ENCODE data around the gene CPVL.

The CPVL gene

GRCh38 chr7:29154076-29154475, 7.7 kb upstream of the CPVL start:
- no peak for DNase-seq

GRCh38 chr7:29150856-29151255, 4.5 kb upstream of the CPVL start:
- peak; percentile 31 for DNase-seq

- DNase-seq = no peak
Measured at GRCh38 chr7:29149036-29149435, 2.7 kb upstream of the CPVL start.

- DNase-seq = no peak
Measured at GRCh38 chr7:29147821-29148220, 1.5 kb upstream of the CPVL start.

- peak; percentile 67 for DNase-seq
Measured at GRCh38 chr7:29146888-29147609, 712 bp upstream of the CPVL start.

- DNase-seq = no peak
Measured at GRCh38 chr7:29145553-29146056, 732 bp downstream of the CPVL start.

- DNase-seq = no peak
Measured at GRCh38 chr7:29143751-29144150, 2.6 kb downstream of the CPVL start.

GRCh38 chr7:29142021-29142727, 4.2 kb downstream of the CPVL start:
- DNase-seq = no peak

GRCh38 chr7:29140873-29141468, 5.4 kb downstream of the CPVL start:
- DNase-seq = no peak

- DNase-seq = no peak
Measured at GRCh38 chr7:29139796-29140195, 6.5 kb downstream of the CPVL start.

GRCh38 chr7:29139191-29139590, 7.1 kb downstream of the CPVL start:
- no peak for DNase-seq

GRCh38 chr7:29138588-29138987, 7.7 kb downstream of the CPVL start:
- DNase-seq = no peak

GRCh38 chr7:29135846-29136245, 10.5 kb downstream of the CPVL start:
- DNase-seq = no peak

- no peak for DNase-seq
Measured at GRCh38 chr7:29132980-29133379, 13.4 kb downstream of the CPVL start.

- DNase-seq = no peak
Measured at GRCh38 chr7:29131678-29132077, 14.7 kb downstream of the CPVL start.

GRCh38 chr7:29130096-29130495, 16.2 kb downstream of the CPVL start:
- DNase-seq = no peak

GRCh38 chr7:29127527-29127926, 18.8 kb downstream of the CPVL start:
- DNase-seq = no peak

- DNase-seq = no peak
Measured at GRCh38 chr7:29126804-29127203, 19.5 kb downstream of the CPVL start.

GRCh38 chr7:29123626-29124190, 22.6 kb downstream of the CPVL start:
- DNase-seq = peak; percentile 49

GRCh38 chr7:29122759-29123158, 23.6 kb downstream of the CPVL start:
- no peak for DNase-seq

- no peak for DNase-seq
Measured at GRCh38 chr7:29122081-29122480, 24.3 kb downstream of the CPVL start.

GRCh38 chr7:29120955-29121354, 25.4 kb downstream of the CPVL start:
- no peak for DNase-seq

GRCh38 chr7:29119538-29119937, 26.8 kb downstream of the CPVL start:
- DNase-seq = no peak

All from NCI-H1105 (cell line).